ENCODE measurements around the gene BMP10. TPM values are rescaled to one million over a fixed set of nuclear protein-coding genes. Genes with fewer than 3 reads are reported as not detected.

Gene BMP10
- total and polyA plus RNA-seq, 2 donors (not counting 1 experiment from before 2014, with no cell fraction given): not detected

- Histone ChIP-seq H3K27ac (ENCODE audit: insufficient read depth, low read length) (no peak overlapping the region), H3K9me3 (ENCODE audit: control insufficient read depth, insufficient read depth, low read depth, low read length) (no peaks in the 10 kb centered on the region), H2AFZ (ENCODE audit: low read length) (no peak overlapping the region), H3K9ac (ENCODE audit: insufficient read depth, low read length) (no peak overlapping the region), H4K20me1 (ENCODE audit: control insufficient read depth, extremely low read depth, insufficient read depth, low read length) (no peaks in the 10 kb centered on the region), H3K4me2 (ENCODE audit: extremely low read depth, insufficient read depth, low read length) (no peak overlapping the region), H3K4me3 (replicated peaks in 1 of 4; ENCODE audit: control extremely low read depth in 1 of 4, insufficient read depth in 1 of 4, low read depth in 3 of 4, low read length in 4 of 4) (no peak overlapping the region), H3K4me1 (ENCODE audit: control insufficient read depth, extremely low read depth, insufficient read depth, low read length) (no peaks in the 10 kb centered on the region), H3K36me3 (ENCODE audit: control insufficient read depth, insufficient read depth, low read length) (no peaks in the 10 kb centered on the region), H3K79me2 (ENCODE audit: control insufficient read depth, insufficient read depth, low read length) (no peaks in the 10 kb centered on the region), H3K27me3 (ENCODE audit: control insufficient read depth, insufficient read depth, low read length) (peaks cover 2% of the 10 kb centered on the region)
- DNase-seq (ENCODE audit: low read depth in 2 of 2): no peak
- TF ChIP-seq CTCF (conservative IDR thresholded peaks at IDR 0.05 in 1 of 2, IDR thresholded peaks at IDR 0.05 in 1 of 2; ENCODE audit: low read depth in 1 of 2, low read length in 2 of 2) (no peak), EZH2 (IDR thresholded peaks at IDR 0.05; ENCODE audit: low read length, missing control alignments) (no peak)
These were observed 14.5 kb upstream of the BMP10 start for GRCh38 chr2:68885811-68886075.

- no peak for DNase-seq (ENCODE audit: low read depth in 2 of 2)
- no peak overlapping the region for H3K27ac ChIP-seq (ENCODE audit: insufficient read depth, low read length)
These were observed 14.0 kb upstream of the BMP10 start for GRCh38 chr2:68885074-68885810.

GRCh38 chr2:68880213-68880612 lies 9.0 kb upstream of the BMP10 start:
- H3K9ac ChIP-seq (ENCODE audit: insufficient read depth, low read length): no peak overlapping the region
- H3K27me3 ChIP-seq (ENCODE audit: control insufficient read depth, insufficient read depth, low read length): peaks cover 2% of the 10 kb centered on the region
- no peak overlapping the region for H3K4me2 ChIP-seq (ENCODE audit: extremely low read depth, insufficient read depth, low read length)
- H3K79me2 ChIP-seq (ENCODE audit: control insufficient read depth, insufficient read depth, low read length): no peaks in the 10 kb centered on the region
- H3K36me3 ChIP-seq (ENCODE audit: control insufficient read depth, insufficient read depth, low read length): no peaks in the 10 kb centered on the region
- H3K9me3 ChIP-seq (ENCODE audit: control insufficient read depth, insufficient read depth, low read depth, low read length): no peaks in the 10 kb centered on the region
- no peak overlapping the region for H3K4me3 ChIP-seq (replicated peaks in 1 of 4; ENCODE audit: control extremely low read depth in 1 of 4, insufficient read depth in 1 of 4, low read depth in 3 of 4, low read length in 4 of 4)
- no peak overlapping the region for H3K27ac ChIP-seq (ENCODE audit: insufficient read depth, low read length)
- no peaks in the 10 kb centered on the region for H3K4me1 ChIP-seq (ENCODE audit: control insufficient read depth, extremely low read depth, insufficient read depth, low read length)
- TF ChIP-seq EZH2 (IDR thresholded peaks at IDR 0.05; ENCODE audit: low read length, missing control alignments) (no peak), CTCF (conservative IDR thresholded peaks at IDR 0.05 in 1 of 2, IDR thresholded peaks at IDR 0.05 in 1 of 2; ENCODE audit: low read depth in 1 of 2, low read length in 2 of 2) (no peak)
- no peaks in the 10 kb centered on the region for H4K20me1 ChIP-seq (ENCODE audit: control insufficient read depth, extremely low read depth, insufficient read depth, low read length)
- peak in 1 of 2 donors; percentile 51 for DNase-seq (ENCODE audit: low read depth in 2 of 2)
- no peak overlapping the region for H2AFZ ChIP-seq (ENCODE audit: low read length)

More at GRCh38 chr2:68885074-68885810, 14.0 kb upstream of the BMP10 start:
- TF ChIP-seq CTCF (conservative IDR thresholded peaks at IDR 0.05 in 1 of 2, IDR thresholded peaks at IDR 0.05 in 1 of 2; ENCODE audit: low read depth in 1 of 2, low read length in 2 of 2) (no peak), EZH2 (IDR thresholded peaks at IDR 0.05; ENCODE audit: low read length, missing control alignments) (no peak)
- Histone ChIP-seq H3K27me3 (ENCODE audit: control insufficient read depth, insufficient read depth, low read length) (peaks cover 2% of the 10 kb centered on the region), H2AFZ (ENCODE audit: low read length) (no peak overlapping the region), H3K4me3 (replicated peaks in 1 of 4; ENCODE audit: control extremely low read depth in 1 of 4, insufficient read depth in 1 of 4, low read depth in 3 of 4, low read length in 4 of 4) (no peak overlapping the region), H3K9ac (ENCODE audit: insufficient read depth, low read length) (no peak overlapping the region), H3K36me3 (ENCODE audit: control insufficient read depth, insufficient read depth, low read length) (no peaks in the 10 kb centered on the region), H4K20me1 (ENCODE audit: control insufficient read depth, extremely low read depth, insufficient read depth, low read length) (no peaks in the 10 kb centered on the region), H3K9me3 (ENCODE audit: control insufficient read depth, insufficient read depth, low read depth, low read length) (no peaks in the 10 kb centered on the region), H3K4me1 (ENCODE audit: control insufficient read depth, extremely low read depth, insufficient read depth, low read length) (no peaks in the 10 kb centered on the region), H3K79me2 (ENCODE audit: control insufficient read depth, insufficient read depth, low read length) (no peaks in the 10 kb centered on the region), H3K4me2 (ENCODE audit: extremely low read depth, insufficient read depth, low read length) (no peak overlapping the region)
